CD4-positive, alpha-beta T cell treated with Interleukin-6 at 100 ng/mL for 8 hours (primary cell): Measurements from ENCODE around the gene TMEM62.
A peak's percentile ranks its signal among the peaks of the same experiment; 100 is the strongest.
"Not testable (repeated sequence)": the region's sequence is repeated elsewhere in the genome, so short reads cannot be mapped to it uniquely, and the experiment has no call there.

Experiments
- DNase-seq: peaks from one replicate; pipeline ENCODE4 v3.0.0-alpha.2; 2020; ENCODE audit warnings: mixed read lengths, low spot score

Gene TMEM62

GRCh38 chr15:43125100-43125661 lies 8.2 kb upstream of the TMEM62 start:
- no peak for DNase-seq

GRCh38 chr15:43126356-43126755 lies 7.0 kb upstream of the TMEM62 start:
- no peak for DNase-seq

GRCh38 chr15:43127752-43128151 lies 5.6 kb upstream of the TMEM62 start:
- DNase-seq: no peak

GRCh38 chr15:43128174-43128979 lies 5.0 kb upstream of the TMEM62 start:
- DNase-seq: not testable (repeated sequence)

GRCh38 chr15:43128980-43129335 lies 4.4 kb upstream of the TMEM62 start:
- DNase-seq: no peak

GRCh38 chr15:43132830-43133429 lies 456 bp upstream of the TMEM62 start:
- no peak for DNase-seq

GRCh38 chr15:43134157-43134635 lies 810 bp downstream of the TMEM62 start:
- peak; percentile 1 for DNase-seq

GRCh38 chr15:43135351-43135750 lies 2.0 kb downstream of the TMEM62 start:
- DNase-seq: no peak

GRCh38 chr15:43143203-43143941 lies 10.0 kb downstream of the TMEM62 start:
- no peak for DNase-seq

GRCh38 chr15:43144512-43144911 lies 11.1 kb downstream of the TMEM62 start:
- no peak for DNase-seq

GRCh38 chr15:43146184-43146583 lies 12.8 kb downstream of the TMEM62 start:
- no peak for DNase-seq

GRCh38 chr15:43150191-43150929 lies 17.0 kb downstream of the TMEM62 start:
- no peak for DNase-seq

- DNase-seq: peak; percentile 29
Observed at GRCh38 chr15:43151688-43152087, 18.3 kb downstream of the TMEM62 start.

GRCh38 chr15:43153269-43153668 lies 19.9 kb downstream of the TMEM62 start:
- no peak for DNase-seq

GRCh38 chr15:43165801-43166325 lies 32.5 kb downstream of the TMEM62 start:
- no peak for DNase-seq

- not testable (repeated sequence) for DNase-seq
Observed at GRCh38 chr15:43167261-43167660, 33.9 kb downstream of the TMEM62 start.

- DNase-seq: no peak
Observed at GRCh38 chr15:43168192-43169107, 35.1 kb downstream of the TMEM62 start.

- DNase-seq: no peak
Observed at GRCh38 chr15:43169888-43170287, 36.5 kb downstream of the TMEM62 start.

GRCh38 chr15:43175656-43176309 lies 42.4 kb downstream of the TMEM62 start:
- DNase-seq: not testable (repeated sequence)

- not testable (repeated sequence) for DNase-seq
Observed at GRCh38 chr15:43177147-43177546, 43.8 kb downstream of the TMEM62 start.
